ENCODE data around the gene RPS23.

The RPS23 gene

GRCh38 chr5:82291420-82291819 lies 13.3 kb upstream of the RPS23 start:
- TF ChIP-seq CTCF (IDR thresholded peaks at IDR 0.05; ENCODE audit: insufficient read depth, low read depth, low read length, missing control alignments) = no peak
- no peak overlapping the region for H3K4me3 ChIP-seq (ENCODE audit: low read length)
- DNase-seq (ENCODE audit: low read depth) = no peak

DNA sequence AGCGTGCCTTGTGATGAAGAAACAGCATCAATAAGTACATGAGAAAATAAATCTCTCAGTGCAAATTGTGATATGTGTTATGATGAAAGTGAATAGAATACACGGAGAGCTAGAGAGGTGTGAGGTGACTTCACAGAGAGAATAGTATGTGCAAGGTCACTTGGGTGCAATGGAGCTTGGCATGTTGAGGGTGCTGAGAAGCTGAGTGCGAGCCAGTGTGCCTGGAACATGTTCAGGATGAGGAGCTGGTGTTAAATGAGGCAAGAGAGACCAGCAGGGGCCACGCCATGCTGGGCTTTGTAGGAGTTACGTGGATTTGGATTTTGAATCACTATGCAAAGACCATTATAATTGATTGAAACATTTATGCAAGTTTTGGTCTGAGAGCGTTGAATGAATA lies 12.8 kb upstream of the RPS23 start:
- TF ChIP-seq CTCF (IDR thresholded peaks at IDR 0.05; ENCODE audit: insufficient read depth, low read depth, low read length, missing control alignments) = no peak
- no peak for DNase-seq (ENCODE audit: low read depth)
- no peak overlapping the region for H3K4me3 ChIP-seq (ENCODE audit: low read length)

DNA sequence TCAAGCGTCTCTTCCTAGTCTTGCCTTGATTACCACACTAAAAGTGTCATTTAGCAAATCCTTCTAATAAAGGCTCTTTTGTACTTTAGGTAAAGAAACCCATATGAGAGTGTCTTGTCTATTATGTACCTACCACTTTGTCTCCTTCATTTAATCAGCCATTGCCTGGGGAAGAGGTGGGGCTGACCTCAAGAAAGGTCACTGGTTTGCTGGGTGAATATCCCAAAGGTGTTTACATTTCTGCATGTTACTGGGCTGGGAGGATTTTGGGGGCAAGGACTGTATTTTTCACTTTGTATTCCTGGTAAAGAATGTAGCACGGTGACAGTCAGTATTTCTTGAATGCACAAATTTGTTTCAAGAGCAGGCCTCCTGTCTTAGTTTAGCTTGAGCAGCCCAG lies 11.9 kb upstream of the RPS23 start:
- no peak for TF ChIP-seq CTCF (IDR thresholded peaks at IDR 0.05; ENCODE audit: insufficient read depth, low read depth, low read length, missing control alignments)
- no peak for DNase-seq (ENCODE audit: low read depth)
- no peak overlapping the region for H3K4me3 ChIP-seq (ENCODE audit: low read length)

DNA sequence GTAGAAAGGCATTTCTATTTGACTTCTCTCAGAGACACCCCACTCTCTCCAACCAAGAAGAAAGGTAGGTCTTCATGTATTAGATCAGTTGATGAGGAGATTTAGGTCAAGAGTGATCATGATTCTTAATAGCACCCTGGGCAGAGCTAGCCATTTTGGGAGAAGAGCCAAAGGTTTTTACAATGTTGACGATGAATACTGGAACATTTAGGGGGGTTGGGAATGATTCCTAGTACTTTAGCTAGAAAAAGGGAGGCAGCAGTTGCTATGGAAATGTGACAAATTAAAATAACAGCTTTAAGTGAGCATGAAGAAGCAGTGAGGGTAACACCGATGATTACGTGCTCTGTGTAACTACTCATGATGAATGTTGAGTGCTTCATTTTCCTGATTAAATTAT lies 9.5 kb upstream of the RPS23 start:
- no peak for TF ChIP-seq CTCF (IDR thresholded peaks at IDR 0.05; ENCODE audit: insufficient read depth, low read depth, low read length, missing control alignments)
- H3K4me3 ChIP-seq (ENCODE audit: low read length) = no peak overlapping the region
- no peak for DNase-seq (ENCODE audit: low read depth)

GRCh38 chr5:82285206-82285605 lies 7.1 kb upstream of the RPS23 start:
- H3K4me3 ChIP-seq (ENCODE audit: low read length) = no peak overlapping the region
- no peak for TF ChIP-seq CTCF (IDR thresholded peaks at IDR 0.05; ENCODE audit: insufficient read depth, low read depth, low read length, missing control alignments)
- no peak for DNase-seq (ENCODE audit: low read depth)

- TF ChIP-seq CTCF (IDR thresholded peaks at IDR 0.05; ENCODE audit: insufficient read depth, low read depth, low read length, missing control alignments) = no peak
These were observed 5.7 kb upstream of the RPS23 start for GRCh38 chr5:82283893-82284292.

GRCh38 chr5:82278711-82279370 lies 687 bp upstream of the RPS23 start:
- no peak for TF ChIP-seq CTCF (IDR thresholded peaks at IDR 0.05; ENCODE audit: insufficient read depth, low read depth, low read length, missing control alignments)
- no peak for DNase-seq (ENCODE audit: low read depth)
- H3K4me3 ChIP-seq (ENCODE audit: low read length) = peak overlapping the region; percentile 99

More at GRCh38 chr5:82283893-82284292, 5.7 kb upstream of the RPS23 start:
- DNase-seq (ENCODE audit: low read depth) = no peak
- no peak overlapping the region for H3K4me3 ChIP-seq (ENCODE audit: low read length)

Data from epithelial cell of esophagus (primary cell).